Stimulated activated CD4-positive, alpha-beta T cell treated with anti-CD3 and anti-CD28 coated beads, Interleukin-1b, Interleukin-23, amount 100 ng/mL, for 48 hours (primary cell): Measurements from ENCODE around the gene SLC5A1.
"Not testable (repeated sequence)": the region's sequence is repeated elsewhere in the genome, so short reads cannot be mapped to it uniquely, and the experiment has no call there.

Experiments used
- DNase-seq: peaks from one replicate; pipeline ENCODE4 v3.0.0-alpha.2; 2020

SLC5A1 gene

GRCh38 chr22:32097881-32098499 is 54.9 kb downstream of the SLC5A1 start:
- no peak for DNase-seq

DNA sequence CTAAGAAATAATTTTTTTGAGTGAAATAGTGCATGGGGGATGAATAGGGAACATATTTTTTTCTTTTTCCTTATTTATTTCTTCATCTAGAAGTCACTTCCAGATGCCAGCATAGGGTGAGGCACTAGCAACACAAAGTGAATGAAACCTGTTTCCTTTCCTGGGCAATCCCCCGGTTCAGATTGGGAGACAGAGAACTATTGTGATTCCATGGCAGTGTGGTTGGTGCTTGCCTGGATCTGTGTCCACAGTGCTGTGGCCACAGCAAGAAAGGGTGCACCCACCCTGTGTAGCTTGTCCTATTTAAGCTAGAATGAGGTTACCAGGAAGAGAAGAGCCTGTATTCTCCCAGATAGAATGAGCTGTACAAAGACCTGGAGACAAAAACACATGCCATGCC is 57.6 kb downstream of the SLC5A1 start:
- no peak for DNase-seq

DNA sequence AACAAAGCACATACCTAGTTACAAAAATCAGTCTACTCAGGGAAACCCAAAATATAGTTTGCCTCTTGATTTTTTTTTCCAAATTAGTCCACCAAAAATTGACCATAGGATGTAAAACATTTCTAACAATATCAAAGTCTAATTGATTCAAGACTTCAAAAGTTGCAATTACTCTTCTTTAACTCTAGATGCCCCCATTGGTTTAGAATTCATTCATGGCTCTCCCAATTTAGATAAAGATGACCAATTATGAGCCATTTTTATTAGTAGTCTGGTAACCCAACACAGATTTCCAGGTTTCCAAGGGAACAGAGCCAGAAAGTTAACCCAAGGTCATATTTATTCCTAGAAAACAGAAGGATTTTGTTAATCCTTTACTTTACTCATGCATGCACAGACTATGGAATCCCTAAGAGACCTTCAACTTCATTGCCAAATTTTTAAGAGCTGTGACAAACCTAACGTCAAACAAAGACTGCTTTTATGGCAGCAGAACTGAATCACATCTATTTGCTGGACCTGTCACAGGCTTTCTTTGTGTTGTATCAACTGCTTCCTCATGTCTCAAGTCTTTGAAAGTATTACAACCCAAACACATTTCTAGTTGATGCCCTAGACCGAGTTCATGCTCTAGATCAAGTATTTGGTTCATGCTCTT is 60.7 kb downstream of the SLC5A1 start:
- no peak for DNase-seq

DNA sequence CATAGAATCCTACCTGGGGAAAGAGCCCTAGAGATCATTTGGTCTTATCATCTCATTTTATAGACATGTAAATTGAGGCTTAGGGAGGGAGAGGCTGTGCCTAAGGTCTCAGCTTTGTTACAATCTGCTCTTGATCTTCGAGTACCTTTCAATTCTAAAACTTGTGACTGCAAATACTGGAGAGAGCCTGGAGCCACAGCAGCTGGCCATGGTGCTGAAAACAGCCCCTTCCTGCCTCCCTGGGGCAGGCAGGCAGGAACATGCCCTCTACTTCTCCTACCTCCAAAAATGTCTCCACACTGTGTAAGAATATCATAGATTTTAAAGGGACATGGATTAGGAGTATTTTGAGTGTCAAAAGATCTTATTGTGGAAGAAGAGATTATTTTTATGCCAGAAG is 63.9 kb downstream of the SLC5A1 start:
- DNase-seq = no peak

GRCh38 chr22:32112380-32112779 is 69.3 kb downstream of the SLC5A1 start:
- no peak for DNase-seq

DNA sequence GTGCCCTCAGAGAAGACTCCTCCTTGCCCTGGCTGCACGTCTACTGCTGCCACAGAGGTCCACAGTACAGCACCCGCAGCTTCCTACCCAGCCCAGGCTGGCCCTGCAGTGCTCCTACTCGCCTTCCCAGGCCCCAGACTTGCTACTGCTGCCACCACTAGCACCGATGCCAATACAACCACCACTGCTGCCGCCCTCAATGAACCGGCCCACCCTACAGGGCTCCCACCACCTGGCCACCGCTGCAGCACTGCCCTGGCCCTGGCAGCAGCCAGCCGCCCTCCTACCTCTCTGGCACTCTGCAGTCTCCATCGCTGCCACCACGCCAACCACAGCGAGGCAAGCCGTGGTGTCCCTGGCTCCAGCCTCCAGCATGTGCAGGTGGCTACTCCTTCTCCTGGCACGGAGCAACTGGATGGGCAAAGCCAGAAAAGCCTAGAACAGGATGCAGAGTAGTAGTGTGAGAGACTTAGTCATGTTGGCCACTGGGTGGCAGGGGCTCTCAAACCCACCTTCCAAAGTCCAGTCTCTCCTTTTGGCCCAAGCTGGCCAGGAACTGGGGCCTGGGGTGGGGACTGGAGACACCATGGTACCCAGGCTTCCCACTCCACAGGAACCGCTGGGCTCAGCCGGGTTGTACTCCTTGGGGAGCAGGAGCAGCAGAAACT is 76.6 kb downstream of the SLC5A1 start:
- no peak for DNase-seq

- DNase-seq = no peak
These were observed 77.5 kb downstream of the SLC5A1 start for GRCh38 chr22:32120603-32121002.

DNA sequence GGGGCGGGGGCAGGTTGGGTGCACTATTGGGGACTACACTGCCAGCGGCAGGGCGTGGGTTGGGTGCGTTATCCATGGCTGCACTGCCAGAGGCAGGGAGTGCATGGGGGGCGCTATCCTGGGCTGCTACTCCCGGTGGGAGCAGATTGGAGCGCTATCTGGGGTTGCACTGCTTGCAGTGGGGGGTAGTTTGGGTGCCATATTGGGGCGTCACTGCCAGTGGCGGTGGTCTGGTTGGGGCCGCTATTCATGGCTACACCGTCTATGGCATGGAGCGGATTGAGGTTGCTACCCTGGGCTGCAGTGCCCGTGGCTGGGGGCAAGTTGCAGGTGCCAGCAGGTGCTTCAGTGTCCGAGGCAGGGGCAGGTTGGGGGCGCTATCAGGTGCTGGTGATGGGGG is 79.8 kb downstream of the SLC5A1 start:
- DNase-seq = no peak

GRCh38 chr22:32123657-32124056 is 80.6 kb downstream of the SLC5A1 start:
- no peak for DNase-seq

- DNase-seq = no peak
These were observed 84.8 kb downstream of the SLC5A1 start for GRCh38 chr22:32127904-32128303.

DNA sequence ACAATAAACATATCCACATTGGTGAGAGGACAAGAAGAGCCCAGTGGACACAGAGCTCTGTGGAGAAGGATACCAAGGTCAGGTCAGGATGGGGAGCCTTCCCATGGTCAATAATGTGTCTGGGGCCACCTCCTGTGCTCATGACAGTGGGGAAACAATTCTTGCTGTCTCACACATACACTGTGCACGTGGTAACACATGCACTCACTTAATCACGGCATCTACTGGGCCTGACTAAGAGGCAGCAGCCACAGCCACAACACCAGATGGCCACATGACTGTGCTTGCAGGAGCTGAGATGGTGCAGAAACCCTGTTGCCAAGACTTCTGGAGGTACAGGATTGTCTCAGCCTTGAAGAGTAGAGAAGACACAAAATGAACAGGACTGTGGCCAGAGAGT is 87.4 kb downstream of the SLC5A1 start:
- DNase-seq = no peak

DNA sequence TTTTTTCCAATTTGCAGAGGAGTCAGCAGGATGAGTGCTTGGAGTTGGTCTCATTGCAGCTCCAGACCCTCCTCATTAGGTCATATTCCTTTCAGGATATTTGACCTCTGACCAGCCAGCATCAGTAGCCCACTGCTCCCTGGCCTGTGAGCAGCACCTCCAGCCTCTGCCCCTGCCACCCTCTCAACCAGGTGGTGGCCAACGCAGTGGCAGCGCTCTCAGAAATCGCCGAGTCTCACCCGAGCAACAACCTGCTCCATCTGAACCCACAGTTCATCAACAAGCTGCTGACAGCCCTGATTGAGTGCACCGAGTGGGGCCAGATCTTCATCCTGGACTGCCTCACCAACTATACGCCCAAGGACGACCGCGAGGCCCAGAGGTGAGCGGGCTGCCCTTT is 89.1 kb downstream of the SLC5A1 start:
- no peak for DNase-seq

DNA sequence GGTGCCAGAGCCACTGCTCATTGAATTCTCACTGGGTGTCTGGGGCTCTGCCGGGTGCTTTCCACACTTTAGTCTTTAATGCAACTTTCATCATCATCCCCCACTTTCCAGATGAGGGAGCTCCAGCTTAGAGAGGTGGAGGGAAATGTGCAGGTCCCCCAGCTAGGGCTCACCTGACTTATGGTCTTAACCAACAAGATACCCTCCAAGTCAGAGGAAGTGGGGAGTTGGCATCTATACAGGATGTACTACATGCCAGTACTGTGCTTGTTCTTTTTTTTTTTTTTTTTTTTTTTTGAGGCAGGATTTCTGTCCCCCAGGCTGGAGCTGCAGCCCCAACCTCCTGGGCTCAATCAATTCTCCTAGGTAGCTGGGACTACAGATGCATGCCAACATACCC is 89.7 kb downstream of the SLC5A1 start:
- DNase-seq = no peak

DNA sequence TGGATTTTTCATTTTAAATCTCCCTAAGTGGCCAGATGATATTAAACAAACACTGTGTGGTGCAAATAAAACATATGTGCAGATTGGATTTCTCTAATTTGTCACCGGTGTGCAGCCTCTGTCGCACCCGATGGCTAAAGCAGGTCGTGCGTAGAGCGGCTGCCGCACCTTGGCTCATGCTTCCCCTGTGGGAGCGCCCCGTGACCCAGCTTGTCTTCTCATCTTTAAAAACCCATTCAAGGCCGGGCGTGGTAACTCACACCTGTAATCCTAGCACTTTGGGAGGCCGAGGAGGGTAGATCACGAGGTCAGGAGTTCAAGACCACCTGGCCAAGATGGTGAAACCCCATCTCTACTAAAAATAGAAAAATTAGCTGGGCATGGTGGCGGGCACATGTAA is 91.7 kb downstream of the SLC5A1 start:
- not testable (repeated sequence) for DNase-seq

DNA sequence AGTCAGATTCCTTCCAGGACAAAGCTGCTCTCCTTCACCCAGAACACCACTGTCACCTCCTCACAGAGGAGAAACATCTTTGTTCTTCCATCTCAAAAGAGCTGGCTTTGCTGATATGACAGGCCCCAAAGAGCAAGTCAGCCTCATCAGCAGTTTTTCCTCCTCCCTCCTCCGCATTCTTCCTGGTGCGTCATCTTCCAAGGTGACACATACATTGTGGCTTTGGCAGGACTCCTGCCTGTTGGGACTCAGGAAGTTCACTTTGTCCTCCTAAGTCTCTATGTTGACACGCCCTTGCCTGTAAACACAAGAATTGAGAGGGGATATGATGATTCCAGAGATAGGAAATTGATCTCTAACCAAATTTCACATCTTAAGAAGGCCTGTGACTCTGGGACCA is 92.9 kb downstream of the SLC5A1 start:
- DNase-seq = not testable (repeated sequence)

DNA sequence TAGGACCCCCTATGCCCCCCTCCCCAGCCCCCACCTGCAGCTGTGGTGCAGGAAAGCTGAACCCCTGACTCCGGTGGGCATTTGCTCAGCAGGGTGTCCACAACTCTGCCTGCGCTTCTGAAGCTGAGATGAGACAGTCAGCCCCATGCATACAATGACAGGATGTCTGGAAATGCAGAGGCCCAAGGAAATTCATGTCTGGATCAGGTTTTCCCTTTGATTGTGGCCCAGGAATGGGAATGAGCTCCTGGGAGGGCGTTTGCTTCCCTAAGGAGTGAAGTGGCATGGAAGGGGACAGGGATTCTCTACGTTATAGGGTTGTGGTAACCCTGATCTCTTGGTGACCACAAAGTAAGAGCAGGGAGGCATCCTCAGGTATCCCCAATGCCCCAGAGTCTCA is 93.8 kb downstream of the SLC5A1 start:
- DNase-seq = not testable (repeated sequence)

DNA sequence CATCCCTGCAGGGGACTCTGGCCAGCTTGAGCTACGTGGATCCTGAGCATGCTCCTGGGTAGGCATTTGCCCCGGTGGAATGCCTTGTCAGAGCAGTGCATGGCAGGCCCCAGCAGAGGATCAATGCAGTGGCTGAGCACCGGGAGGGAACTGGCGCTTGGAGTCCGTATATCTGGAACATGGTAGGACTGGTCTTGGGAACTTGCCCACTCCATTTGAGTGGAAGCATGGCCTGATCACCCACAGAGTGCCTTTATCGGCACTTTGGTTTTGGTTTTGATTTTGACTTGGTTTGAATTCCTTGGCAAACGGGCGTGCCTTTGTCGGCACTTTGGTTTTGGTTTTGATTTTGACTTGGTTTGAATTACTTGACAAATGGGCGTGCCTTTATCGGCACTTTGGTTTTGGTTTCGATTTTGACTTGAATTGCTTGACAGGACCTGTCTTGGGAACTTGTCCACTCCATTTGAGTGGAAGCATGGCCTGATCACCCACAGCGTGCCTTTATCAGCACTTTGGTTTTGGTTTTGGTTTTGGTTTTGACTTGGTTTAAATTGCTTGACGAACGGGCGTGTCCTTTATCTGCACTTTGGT is 94.8 kb downstream of the SLC5A1 start:
- peak; percentile 68 for DNase-seq

DNA sequence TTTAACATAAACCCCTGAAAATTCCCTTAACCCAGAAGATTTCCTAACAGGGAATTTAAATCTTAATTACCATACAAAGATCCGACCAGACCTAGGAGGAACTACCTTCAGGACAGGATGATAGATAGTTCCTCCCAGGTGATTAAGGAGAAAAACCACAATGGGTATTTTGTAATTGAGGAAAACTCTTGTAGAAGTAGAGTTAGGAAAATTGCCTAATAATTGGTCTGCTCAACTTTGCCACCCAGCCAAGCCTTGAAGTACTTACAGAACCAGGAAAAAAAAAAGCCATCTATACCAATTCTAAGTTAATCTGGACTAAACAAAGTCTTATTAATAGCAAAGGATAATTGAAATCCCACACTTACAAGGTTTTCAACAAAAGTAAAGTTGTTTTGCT is 95.5 kb downstream of the SLC5A1 start:
- DNase-seq = not testable (repeated sequence)

DNA sequence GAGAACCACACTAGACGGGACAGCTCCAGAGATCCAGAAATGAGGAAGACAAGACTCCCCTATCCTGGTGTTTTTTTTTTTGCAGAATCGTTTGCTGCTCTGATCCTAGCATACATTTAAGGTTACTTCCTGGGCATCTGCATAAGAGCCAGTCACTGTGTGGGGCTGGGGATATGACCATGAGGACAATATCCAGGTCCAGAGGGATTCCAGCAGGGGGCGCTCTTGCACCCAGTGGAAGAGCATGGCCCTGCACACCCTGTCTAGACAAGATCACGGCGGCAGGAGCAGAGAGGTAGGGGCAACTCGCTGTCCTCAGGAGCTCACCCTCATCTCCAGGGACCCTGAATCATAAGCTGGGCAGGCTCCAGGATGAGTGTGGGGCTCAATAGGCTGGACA is 97.6 kb downstream of the SLC5A1 start:
- not testable (repeated sequence) for DNase-seq

DNA sequence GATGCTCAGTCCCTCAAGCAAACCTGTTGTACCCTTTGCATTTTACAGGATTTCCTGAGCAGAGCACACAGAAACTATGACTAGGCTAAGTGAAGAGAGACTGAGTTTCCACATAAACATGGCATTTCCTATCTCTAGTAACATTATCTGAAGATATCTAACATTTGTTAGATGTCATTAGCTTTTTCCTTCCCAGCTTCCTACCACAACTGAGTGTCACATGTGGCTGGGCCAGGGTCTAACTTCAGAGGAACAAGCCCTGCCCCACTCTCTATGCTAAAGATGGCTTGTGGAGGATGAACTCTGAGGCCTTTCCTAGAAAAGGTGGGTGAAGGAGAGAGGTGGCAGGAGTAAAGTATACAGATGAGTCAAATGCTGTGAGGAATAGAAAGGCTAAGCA is 99.5 kb downstream of the SLC5A1 start:
- DNase-seq = no peak

- no peak for DNase-seq
These were observed 101.6 kb downstream of the SLC5A1 start for GRCh38 chr22:32144496-32145274.

DNA sequence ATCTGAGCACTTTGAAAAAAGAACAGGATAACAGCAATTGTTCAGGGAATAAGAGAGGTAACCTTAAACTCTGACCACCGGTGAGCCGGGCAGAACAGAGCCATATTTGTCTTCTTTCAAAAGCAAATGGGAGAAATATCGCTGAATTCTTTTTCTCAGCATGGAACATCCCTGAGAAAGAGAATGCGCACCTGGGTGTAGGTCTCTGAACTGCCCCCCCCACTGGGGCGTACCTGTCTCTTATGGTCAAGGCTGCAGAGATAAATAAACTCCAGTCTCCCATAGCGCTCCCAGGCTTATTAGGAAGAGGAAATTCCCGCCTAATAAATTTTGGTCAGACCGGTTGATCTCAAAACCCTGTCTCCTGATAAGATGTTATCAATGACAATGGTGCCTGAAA is 104.1 kb downstream of the SLC5A1 start:
- DNase-seq = not testable (repeated sequence)

DNA sequence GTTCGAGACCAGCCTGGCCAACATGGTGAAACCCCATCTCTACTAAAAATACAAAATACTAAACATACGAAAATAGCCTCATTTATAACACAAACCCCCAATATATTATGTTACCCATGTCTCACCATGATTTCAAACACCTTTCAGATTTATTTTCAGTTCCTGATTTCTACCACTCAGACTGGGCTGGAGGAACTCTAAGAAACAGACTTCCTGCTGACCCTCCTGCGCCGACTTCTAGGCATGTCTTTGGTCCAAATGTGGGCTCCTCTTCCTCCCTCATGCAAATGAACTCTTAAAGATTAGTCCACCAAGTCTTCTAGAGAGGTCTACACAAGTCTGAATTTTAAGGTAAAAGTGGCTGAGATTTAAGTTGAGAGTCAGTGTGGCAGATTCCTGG is 105.3 kb downstream of the SLC5A1 start:
- not testable (repeated sequence) for DNase-seq
